ENCODE results near the gene NBEAL2.
A peak's percentile ranks its signal among the peaks of the same experiment; 100 is the strongest.

NBEAL2 gene

DNA sequence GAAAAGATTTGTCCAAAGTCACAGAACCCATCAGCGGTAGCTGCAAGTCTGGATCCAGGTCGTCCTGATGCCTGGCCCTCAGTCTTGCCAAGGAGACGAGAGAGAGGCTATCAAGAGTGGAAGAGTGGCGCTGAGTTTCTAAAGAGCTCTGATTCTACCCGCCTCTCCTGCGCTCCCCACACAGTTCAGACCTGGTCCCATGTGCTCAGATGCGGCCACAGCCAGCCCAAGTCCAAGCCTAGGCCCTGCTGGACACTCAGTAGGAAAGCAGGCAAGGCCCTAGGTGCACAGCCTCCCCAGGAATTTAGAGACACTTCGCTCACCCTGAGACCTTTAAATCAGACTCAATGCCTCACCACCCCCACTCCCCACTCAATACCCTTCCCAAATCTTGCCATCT lies 35.3 kb upstream of the NBEAL2 start:
- H3K9ac ChIP-seq (ENCODE audit: low read depth in 1 of 2, low read length in 2 of 2): peak overlapping the region; percentile 60 to 68
- no peaks in the 10 kb centered on the region for H3K27me3 ChIP-seq (ENCODE audit: control insufficient read depth in 2 of 2, insufficient read depth in 2 of 2, low read length in 2 of 2)
- H3K4me3 ChIP-seq (ENCODE audit: low read length in 2 of 2): no peak overlapping the region
- peaks cover 77% of the 10 kb centered on the region in 2 donors for H3K4me1 ChIP-seq (ENCODE audit: control insufficient read depth in 2 of 2, insufficient read depth in 2 of 2, low read length in 2 of 2)
- peak overlapping the region; percentile 88 to 90 for H3K27ac ChIP-seq (ENCODE audit: low read depth in 2 of 2, low read length in 2 of 2)
- no peaks in the 10 kb centered on the region for H3K9me3 ChIP-seq (ENCODE audit: control insufficient read depth in 2 of 2, low read length in 2 of 2)
- peaks cover 0 to 19% of the 10 kb centered on the region in 2 donors for H3K36me3 ChIP-seq (ENCODE audit: control insufficient read depth in 2 of 2, insufficient read depth in 2 of 2, low read length in 2 of 2)

GRCh38 chr3:46946416-46946815 lies 33.0 kb upstream of the NBEAL2 start:
- H3K27ac ChIP-seq (ENCODE audit: low read depth in 2 of 2, low read length in 2 of 2): peak overlapping the region; percentile 88 to 93
- peak overlapping the region in 1 of 2 donors; percentile 69 for H3K9ac ChIP-seq (ENCODE audit: low read depth in 1 of 2, low read length in 2 of 2)
- H3K4me1 ChIP-seq (ENCODE audit: control insufficient read depth in 2 of 2, insufficient read depth in 2 of 2, low read length in 2 of 2): peaks cover 86 to 89% of the 10 kb centered on the region in 2 donors

GRCh38 chr3:46946856-46947545 lies 32.5 kb upstream of the NBEAL2 start:
- Histone ChIP-seq H3K9ac (ENCODE audit: low read depth in 1 of 2, low read length in 2 of 2) (peak overlapping the region; percentile 38 to 69), H3K27me3 (ENCODE audit: control insufficient read depth in 2 of 2, insufficient read depth in 2 of 2, low read length in 2 of 2) (no peaks in the 10 kb centered on the region), H3K36me3 (ENCODE audit: control insufficient read depth in 2 of 2, insufficient read depth in 2 of 2, low read length in 2 of 2) (peaks cover 0 to 3% of the 10 kb centered on the region in 2 donors), H3K9me3 (ENCODE audit: control insufficient read depth in 2 of 2, low read length in 2 of 2) (no peaks in the 10 kb centered on the region), H3K4me1 (ENCODE audit: control insufficient read depth in 2 of 2, insufficient read depth in 2 of 2, low read length in 2 of 2) (peaks cover 81 to 83% of the 10 kb centered on the region in 2 donors), H3K27ac (ENCODE audit: low read depth in 2 of 2, low read length in 2 of 2) (peak overlapping the region; percentile 88 to 93), H3K4me3 (ENCODE audit: low read length in 2 of 2) (peak overlapping the region; percentile 31 to 49)

More at GRCh38 chr3:46946416-46946815, 33.0 kb upstream of the NBEAL2 start:
- H3K4me3 ChIP-seq (ENCODE audit: low read length in 2 of 2): no peak overlapping the region
- H3K36me3 ChIP-seq (ENCODE audit: control insufficient read depth in 2 of 2, insufficient read depth in 2 of 2, low read length in 2 of 2): peaks cover 0 to 3% of the 10 kb centered on the region in 2 donors
- no peaks in the 10 kb centered on the region for H3K9me3 ChIP-seq (ENCODE audit: control insufficient read depth in 2 of 2, low read length in 2 of 2)
- no peaks in the 10 kb centered on the region for H3K27me3 ChIP-seq (ENCODE audit: control insufficient read depth in 2 of 2, insufficient read depth in 2 of 2, low read length in 2 of 2)

DNA sequence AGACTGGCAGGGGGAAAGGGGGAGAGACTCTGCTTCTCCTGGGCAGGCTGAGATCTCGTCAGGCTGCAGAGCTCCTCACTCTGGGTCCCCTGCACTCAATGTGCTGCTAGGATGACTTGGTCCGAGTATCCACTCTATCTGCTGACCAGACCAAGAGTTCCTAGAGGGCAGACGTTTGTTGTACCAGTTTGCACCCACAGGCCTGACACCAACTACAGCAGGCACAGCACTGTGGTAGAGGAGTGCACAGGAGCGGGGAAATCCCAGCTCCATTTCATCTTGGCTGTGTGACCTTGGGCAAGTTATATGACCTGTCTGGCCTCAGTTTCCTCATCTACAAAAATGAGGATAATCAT lies 31.9 kb upstream of the NBEAL2 start:
- Histone ChIP-seq H3K9me3 (ENCODE audit: control insufficient read depth in 2 of 2, low read length in 2 of 2) (no peaks in the 10 kb centered on the region), H3K4me1 (ENCODE audit: control insufficient read depth in 2 of 2, insufficient read depth in 2 of 2, low read length in 2 of 2) (peaks cover 76 to 78% of the 10 kb centered on the region in 2 donors), H3K36me3 (ENCODE audit: control insufficient read depth in 2 of 2, insufficient read depth in 2 of 2, low read length in 2 of 2) (peaks cover 0 to 3% of the 10 kb centered on the region in 2 donors), H3K4me3 (ENCODE audit: low read length in 2 of 2) (peak overlapping the region; percentile 31 to 49), H3K27me3 (ENCODE audit: control insufficient read depth in 2 of 2, insufficient read depth in 2 of 2, low read length in 2 of 2) (no peaks in the 10 kb centered on the region), H3K9ac (ENCODE audit: low read depth in 1 of 2, low read length in 2 of 2) (peak overlapping the region; percentile 38 to 69), H3K27ac (ENCODE audit: low read depth in 2 of 2, low read length in 2 of 2) (peak overlapping the region; percentile 88 to 93)

DNA sequence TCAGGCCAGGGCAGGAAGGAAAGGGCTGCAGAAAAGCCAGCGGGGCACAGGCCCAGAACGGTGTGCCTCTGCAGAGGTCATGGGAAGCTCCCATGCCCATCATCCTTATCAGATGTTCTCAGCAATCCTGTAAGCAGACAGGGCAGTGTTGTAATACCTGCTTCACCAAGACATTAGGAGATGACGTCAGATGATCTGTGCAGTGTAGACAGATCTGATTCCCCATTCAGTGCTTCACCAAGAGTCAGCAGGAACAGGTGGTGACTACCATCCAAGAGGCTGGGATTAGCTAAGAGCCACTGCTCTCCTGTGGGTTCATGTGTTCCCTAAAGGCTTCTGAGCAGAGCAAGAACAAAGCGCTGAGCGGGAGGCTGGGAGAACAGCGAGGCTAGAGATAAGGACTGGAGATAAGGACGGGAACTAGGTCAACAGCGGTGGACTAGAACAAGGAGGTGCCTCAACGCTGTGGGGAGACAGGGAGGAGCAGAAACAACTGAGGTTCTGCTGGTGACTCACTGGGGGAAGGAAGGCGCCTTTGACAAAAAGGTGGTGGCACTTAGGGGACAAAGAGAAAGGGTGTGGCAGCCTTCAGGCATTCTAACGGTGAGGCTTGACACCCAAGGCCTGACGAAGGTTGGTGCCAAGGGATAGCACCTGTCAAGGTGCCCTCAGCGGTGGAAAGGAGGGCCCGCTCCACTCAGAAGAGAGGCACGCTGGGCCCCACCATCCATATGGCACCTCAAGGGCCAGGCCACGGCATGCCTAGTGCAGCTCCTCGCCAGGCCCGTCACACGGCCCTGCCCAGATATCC lies 31.3 kb upstream of the NBEAL2 start:
- peaks cover 0 to 3% of the 10 kb centered on the region in 2 donors for H3K36me3 ChIP-seq (ENCODE audit: control insufficient read depth in 2 of 2, insufficient read depth in 2 of 2, low read length in 2 of 2)
- H3K9me3 ChIP-seq (ENCODE audit: control insufficient read depth in 2 of 2, low read length in 2 of 2): no peaks in the 10 kb centered on the region
- H3K27me3 ChIP-seq (ENCODE audit: control insufficient read depth in 2 of 2, insufficient read depth in 2 of 2, low read length in 2 of 2): no peaks in the 10 kb centered on the region
- H3K4me3 ChIP-seq (ENCODE audit: low read length in 2 of 2): peak overlapping the region; percentile 18 to 55
- peak overlapping the region; percentile 88 to 93 for H3K27ac ChIP-seq (ENCODE audit: low read depth in 2 of 2, low read length in 2 of 2)
- peaks cover 69 to 71% of the 10 kb centered on the region in 2 donors for H3K4me1 ChIP-seq (ENCODE audit: control insufficient read depth in 2 of 2, insufficient read depth in 2 of 2, low read length in 2 of 2)
- peak overlapping the region; percentile 38 to 69 for H3K9ac ChIP-seq (ENCODE audit: low read depth in 1 of 2, low read length in 2 of 2)

GRCh38 chr3:46948830-46949671 lies 30.4 kb upstream of the NBEAL2 start:
- Histone ChIP-seq H3K9me3 (ENCODE audit: control insufficient read depth in 2 of 2, low read length in 2 of 2) (no peaks in the 10 kb centered on the region), H3K36me3 (ENCODE audit: control insufficient read depth in 2 of 2, insufficient read depth in 2 of 2, low read length in 2 of 2) (peaks cover 0 to 3% of the 10 kb centered on the region in 2 donors), H3K27ac (ENCODE audit: low read depth in 2 of 2, low read length in 2 of 2) (peak overlapping the region; percentile 88 to 93), H3K9ac (ENCODE audit: low read depth in 1 of 2, low read length in 2 of 2) (peak overlapping the region; percentile 6 to 18), H3K27me3 (ENCODE audit: control insufficient read depth in 2 of 2, insufficient read depth in 2 of 2, low read length in 2 of 2) (no peaks in the 10 kb centered on the region), H3K4me1 (ENCODE audit: control insufficient read depth in 2 of 2, insufficient read depth in 2 of 2, low read length in 2 of 2) (peaks cover 63 to 65% of the 10 kb centered on the region in 2 donors), H3K4me3 (ENCODE audit: low read length in 2 of 2) (peak overlapping the region in 1 of 2 donors; percentile 55)

GRCh38 chr3:46950177-46950576 lies 29.3 kb upstream of the NBEAL2 start:
- peaks cover 0 to 3% of the 10 kb centered on the region in 2 donors for H3K36me3 ChIP-seq (ENCODE audit: control insufficient read depth in 2 of 2, insufficient read depth in 2 of 2, low read length in 2 of 2)
- no peaks in the 10 kb centered on the region for H3K9me3 ChIP-seq (ENCODE audit: control insufficient read depth in 2 of 2, low read length in 2 of 2)
- no peak overlapping the region for H3K4me3 ChIP-seq (ENCODE audit: low read length in 2 of 2)
- no peak overlapping the region for H3K9ac ChIP-seq (ENCODE audit: low read depth in 1 of 2, low read length in 2 of 2)
- H3K4me1 ChIP-seq (ENCODE audit: control insufficient read depth in 2 of 2, insufficient read depth in 2 of 2, low read length in 2 of 2): peaks cover 51 to 57% of the 10 kb centered on the region in 2 donors
- no peaks in the 10 kb centered on the region for H3K27me3 ChIP-seq (ENCODE audit: control insufficient read depth in 2 of 2, insufficient read depth in 2 of 2, low read length in 2 of 2)
- peak overlapping the region in 1 of 2 donors; percentile 6 for H3K27ac ChIP-seq (ENCODE audit: low read depth in 2 of 2, low read length in 2 of 2)

GRCh38 chr3:46950650-46951241 lies 28.7 kb upstream of the NBEAL2 start:
- peaks cover 52 to 55% of the 10 kb centered on the region in 2 donors for H3K4me1 ChIP-seq (ENCODE audit: control insufficient read depth in 2 of 2, insufficient read depth in 2 of 2, low read length in 2 of 2)
- no peak overlapping the region for H3K27ac ChIP-seq (ENCODE audit: low read depth in 2 of 2, low read length in 2 of 2)
- peaks cover 0 to 3% of the 10 kb centered on the region in 2 donors for H3K36me3 ChIP-seq (ENCODE audit: control insufficient read depth in 2 of 2, insufficient read depth in 2 of 2, low read length in 2 of 2)
- no peaks in the 10 kb centered on the region for H3K9me3 ChIP-seq (ENCODE audit: control insufficient read depth in 2 of 2, low read length in 2 of 2)
- no peak overlapping the region for H3K4me3 ChIP-seq (ENCODE audit: low read length in 2 of 2)
- H3K27me3 ChIP-seq (ENCODE audit: control insufficient read depth in 2 of 2, insufficient read depth in 2 of 2, low read length in 2 of 2): no peaks in the 10 kb centered on the region
- no peak overlapping the region for H3K9ac ChIP-seq (ENCODE audit: low read depth in 1 of 2, low read length in 2 of 2)

DNA sequence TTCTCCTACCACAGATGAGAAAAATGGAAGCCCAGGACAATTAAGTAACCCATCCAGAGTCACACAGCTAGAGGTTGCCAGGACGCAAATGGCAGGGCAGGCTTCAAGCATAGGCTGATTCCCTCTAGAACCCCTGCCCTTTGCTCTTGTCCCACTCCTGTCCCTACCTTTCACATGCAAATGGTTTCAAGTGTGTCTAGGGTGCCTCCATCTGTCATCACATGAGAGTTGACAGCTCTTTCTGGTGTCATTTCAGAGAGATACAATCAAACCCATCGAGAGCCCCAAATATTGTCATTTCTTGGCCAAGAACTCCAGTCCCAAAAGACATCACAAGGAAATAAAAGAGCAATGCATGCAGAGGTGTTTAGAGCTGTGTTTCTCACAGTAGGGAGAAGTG lies 26.7 kb upstream of the NBEAL2 start:
- Histone ChIP-seq H3K4me1 (ENCODE audit: control insufficient read depth in 2 of 2, insufficient read depth in 2 of 2, low read length in 2 of 2) (peaks cover 39 to 45% of the 10 kb centered on the region in 2 donors), H3K27me3 (ENCODE audit: control insufficient read depth in 2 of 2, insufficient read depth in 2 of 2, low read length in 2 of 2) (no peaks in the 10 kb centered on the region), H3K36me3 (ENCODE audit: control insufficient read depth in 2 of 2, insufficient read depth in 2 of 2, low read length in 2 of 2) (no peaks in the 10 kb centered on the region), H3K4me3 (ENCODE audit: low read length in 2 of 2) (no peak overlapping the region), H3K27ac (ENCODE audit: low read depth in 2 of 2, low read length in 2 of 2) (peak overlapping the region in 1 of 2 donors; percentile 11), H3K9ac (ENCODE audit: low read depth in 1 of 2, low read length in 2 of 2) (no peak overlapping the region), H3K9me3 (ENCODE audit: control insufficient read depth in 2 of 2, low read length in 2 of 2) (no peaks in the 10 kb centered on the region)

Measured in mucosa of rectum (tissue), 2 donors.